HG03175 (cell line): Measurements from ENCODE around the gene TENT4A.
A peak's percentile ranks its signal among the peaks of the same experiment; 100 is the strongest.

ENCODE experiments used
- ATAC-seq: cut with Tn5 transposase; IDR thresholded peaks from one replicate; pipeline ENCODE4 v1.9.1; 2021; ENCODE audit warnings: mild to moderate bottlenecking, moderate library complexity; ENCODE audit not compliant: unreplicated experiment

Gene TENT4A

DNA sequence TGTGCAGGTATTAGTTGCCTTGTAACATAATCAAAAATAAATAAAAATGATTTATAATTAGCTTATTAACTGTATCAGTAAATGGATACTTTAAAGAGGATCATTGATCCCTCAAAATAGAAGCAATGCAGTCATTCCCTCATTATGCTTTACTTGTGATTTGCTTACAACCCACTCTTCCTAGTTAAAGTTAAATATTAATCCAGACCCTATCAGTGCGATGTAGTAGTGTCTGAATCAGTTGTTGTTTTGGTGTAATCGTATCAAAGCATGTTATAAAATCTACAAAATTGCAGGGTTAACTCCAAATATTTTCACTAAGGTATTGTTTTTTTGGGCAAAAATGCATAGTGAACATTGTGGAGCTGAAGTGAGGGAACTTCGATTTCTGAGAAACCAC, 17.6 kb downstream of the TENT4A start:
- ATAC-seq = no peak

DNA sequence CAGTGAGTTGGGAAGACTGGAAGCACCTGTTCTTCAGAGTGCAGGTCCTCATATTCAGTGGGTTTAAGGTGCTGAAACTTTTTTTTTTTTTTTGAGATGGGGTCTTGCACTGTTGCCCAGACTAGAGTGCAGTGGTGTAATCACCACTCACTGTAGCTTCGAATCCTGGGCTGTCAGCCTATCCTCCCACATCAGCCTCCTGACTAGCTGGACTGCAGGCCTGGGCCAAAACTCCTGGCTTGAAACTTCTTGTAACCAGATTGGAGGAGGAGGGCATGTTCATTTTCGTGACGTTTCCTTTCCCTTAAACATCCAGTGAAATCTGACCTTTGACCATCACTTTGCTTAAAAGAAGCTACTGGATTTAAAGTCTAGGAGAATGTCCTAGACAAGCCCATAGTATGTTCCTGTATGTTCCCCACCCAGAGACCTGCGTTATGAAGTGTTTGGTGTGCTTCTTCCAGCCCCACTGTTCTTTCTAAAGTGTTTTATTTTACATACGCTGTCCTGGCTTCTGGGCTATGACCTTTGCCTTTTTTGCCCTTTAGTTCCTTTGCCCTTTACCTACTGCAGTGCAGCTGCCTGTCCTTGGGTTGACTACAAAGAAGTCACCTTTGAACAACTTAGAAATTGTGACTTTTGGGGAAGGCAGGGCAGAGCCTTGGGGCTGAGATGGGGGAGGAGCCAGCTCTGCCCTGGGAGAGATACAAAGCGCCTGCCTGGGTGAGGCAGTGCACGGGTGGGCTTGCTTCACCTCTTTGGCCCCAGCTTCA, 18.4 kb downstream of the TENT4A start:
- ATAC-seq = no peak

DNA sequence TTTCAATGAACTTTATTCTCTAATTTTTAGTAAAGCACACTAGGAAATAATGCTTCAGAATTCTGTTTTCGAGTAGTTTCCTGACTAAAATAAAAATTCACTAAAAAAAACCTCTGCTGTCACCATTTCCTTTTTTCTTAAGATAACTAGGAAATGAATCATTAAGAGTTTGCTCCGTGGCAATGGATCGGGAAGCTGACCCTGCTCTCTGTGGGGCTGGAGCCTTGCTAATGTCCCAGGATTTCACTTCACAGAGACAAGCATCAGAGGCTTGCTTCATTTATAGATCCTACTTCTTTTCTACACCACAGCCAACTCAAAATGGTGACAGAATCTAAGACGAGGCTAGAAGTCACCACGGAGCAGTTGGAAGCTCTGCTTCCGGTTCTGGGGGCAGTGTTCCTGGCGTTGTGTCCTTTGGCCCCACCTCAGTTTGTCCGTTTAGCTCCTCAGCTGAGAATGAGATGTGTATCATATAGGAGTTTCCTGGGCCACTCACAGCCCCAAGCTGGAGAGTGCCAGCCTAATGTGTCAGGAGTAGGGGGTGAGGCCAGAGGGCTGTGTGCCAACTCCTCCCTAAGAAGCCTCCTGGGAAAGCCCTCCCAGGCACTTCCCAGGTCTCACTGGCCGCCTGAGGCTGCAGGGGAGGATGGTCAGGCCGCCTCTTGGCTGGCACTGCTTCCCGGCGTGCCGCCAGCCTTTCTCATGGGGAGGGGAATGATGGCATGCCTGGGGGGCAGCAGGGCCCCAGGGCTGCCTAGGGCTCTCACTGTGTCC, 19.6 kb downstream of the TENT4A start:
- no peak for ATAC-seq

DNA sequence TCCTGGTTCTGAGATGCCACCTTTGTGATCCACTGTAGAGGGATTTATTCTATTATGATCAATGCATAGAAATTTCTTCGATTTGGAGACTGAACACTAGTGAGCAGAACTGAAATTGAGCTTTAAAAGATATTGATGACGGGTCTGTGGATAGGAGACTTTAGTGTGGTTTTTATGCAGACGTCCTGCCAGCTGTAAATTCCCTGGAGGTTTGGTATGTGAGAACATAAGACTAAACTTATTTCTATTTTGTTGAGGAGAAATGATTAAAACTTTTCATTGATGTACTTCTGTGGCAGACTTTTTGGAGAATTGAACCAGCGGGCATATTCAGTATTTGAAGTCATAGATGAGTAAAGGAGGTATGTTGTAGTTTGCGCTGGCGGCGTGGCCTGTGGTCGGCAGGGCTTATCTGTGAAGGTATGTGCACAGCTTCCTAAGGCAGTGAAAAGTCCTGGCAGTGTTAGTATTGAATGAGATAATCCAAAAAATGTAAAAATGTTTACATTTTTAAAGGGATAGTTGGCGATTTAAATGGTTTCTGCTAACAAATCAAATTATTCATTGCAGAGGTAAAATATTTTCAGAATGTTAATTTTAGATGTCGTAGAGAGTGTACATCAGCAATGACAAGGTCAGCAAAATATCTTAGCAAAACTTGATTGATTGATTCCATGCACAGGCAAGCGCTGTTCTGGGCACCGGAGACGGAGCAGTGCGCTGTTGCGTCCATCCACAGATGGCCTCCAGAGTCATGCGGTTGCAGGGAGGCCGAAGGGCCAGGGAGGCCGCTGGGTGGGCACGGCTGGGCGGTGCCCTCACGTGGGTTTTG, 20.4 kb downstream of the TENT4A start:
- no peak for ATAC-seq

DNA sequence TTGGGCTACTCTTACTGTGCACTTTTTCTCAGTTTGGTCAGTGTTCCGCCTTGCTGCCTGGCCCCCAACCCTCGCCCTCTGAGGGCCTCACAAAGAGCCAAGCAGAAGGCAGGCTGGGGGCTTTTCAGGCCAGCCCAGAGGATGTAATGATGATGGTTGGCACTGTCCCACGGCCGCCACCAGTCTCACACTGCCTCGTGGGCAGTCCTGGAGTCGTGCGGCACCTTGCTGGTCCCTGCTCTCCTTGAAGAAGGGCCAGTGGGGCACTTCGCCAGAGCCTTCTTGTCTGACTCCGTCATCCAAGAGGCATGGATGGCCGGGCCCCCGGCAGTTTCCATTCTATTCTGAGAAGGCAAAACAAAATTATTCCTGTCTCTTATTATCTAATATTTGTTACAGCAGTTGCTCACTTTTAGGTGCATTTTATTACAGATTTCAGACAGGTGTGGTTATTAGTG, 21.0 kb downstream of the TENT4A start:
- no peak for ATAC-seq

DNA sequence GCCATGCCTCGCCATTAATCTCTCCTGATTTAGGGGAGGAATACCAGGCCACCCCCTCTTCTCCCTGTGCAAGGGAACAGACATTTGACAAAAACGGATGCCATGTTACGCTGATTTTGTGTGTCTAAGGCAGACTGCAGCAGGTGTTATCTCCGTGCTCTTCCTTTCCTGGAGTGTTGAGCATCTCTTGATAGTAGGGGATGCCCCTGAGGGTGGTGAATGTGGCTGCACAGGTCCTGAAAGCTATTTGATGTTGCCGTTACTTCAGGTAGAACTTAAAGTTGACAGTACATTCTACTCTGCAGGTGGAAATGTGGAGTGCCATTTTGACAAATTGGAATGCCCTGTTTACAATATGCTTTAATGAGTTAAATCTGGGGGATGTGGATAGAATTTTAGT, 21.5 kb downstream of the TENT4A start:
- no peak for ATAC-seq

DNA sequence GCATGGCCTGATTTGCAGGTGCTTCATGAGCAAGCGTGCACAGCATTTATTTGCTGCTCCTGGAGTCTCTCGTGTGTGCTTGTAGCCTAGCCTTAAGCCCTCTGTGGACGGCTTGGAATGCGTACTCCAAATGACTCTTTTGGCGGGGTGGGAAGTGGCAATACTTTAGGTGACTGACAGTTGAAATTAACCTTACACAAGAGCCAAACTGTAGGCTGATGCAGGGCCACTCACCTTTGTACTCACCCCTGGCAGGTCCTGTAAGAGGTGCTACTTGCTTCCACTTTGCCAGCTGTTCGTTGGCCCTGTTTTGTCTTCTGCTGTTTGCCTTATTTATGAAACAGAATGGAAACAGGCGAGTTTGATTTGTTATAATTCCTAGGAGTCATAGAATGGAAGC, 22.9 kb downstream of the TENT4A start:
- no peak for ATAC-seq

DNA sequence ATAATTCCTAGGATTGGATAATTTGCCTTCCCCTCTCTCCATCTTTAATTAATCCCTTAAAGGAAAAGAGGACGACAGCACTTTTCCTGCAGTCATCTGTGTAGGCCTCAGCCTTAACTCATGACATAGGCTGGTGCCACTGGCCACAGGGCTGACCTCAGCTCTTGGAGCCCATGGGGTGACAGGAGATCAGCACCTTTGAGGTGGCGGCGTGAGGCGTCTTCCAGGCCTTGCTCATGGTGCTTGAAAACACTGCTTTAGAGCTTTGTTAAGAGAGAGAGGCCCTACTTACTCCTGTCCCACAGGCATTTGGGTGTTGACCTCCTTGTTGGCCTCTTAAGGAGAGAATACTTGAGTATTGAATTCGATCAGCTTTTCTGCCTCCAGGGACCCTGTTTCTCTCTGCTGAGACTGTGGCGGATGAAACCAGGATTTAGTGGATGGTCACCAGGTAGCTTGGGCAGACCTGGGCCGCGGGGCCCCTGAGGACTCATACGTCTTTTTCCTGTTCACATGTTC, 23.4 kb downstream of the TENT4A start:
- ATAC-seq = peak; percentile 4

DNA sequence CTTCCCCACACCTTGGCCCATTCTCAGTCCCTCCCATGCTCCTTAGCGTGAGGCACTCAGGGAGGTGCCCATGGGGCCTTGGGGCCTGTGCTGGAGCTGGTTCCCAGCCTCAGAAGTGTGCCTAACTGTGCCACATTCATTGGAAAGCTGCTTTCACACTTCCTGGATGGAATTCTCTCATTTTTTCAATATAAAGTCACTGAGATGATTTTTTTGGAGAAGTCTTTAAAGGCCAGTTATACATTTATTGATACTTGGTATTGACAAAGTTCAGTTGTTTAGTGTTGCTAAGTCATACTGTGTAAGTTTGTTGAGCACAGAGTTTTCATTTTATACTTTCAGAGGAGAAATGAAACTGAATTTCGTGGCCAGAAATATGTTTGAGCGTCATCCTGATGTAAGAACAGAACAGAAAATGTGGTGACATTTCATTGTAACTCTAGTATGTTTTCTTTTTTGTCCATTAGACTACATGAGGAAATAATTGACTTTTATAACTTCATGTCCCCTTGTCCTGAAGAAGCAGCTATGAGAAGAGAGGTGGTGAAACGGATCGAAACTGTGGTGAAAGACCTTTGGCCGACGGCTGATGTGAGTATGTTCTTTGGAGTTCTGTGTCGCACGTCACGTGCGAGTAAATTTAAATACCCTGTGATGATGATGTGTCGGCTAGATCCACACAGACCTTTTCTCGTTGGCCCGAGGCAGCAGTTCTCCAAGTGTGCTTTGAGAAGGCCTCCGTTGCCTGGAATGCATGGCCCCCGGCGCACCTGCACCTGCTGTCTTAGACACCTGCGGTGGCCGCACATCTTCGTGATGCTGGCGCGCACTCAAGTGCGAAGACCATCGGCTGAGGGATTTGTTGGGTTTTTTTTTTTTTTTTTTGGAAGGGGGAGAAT, 24.1 kb downstream of the TENT4A start:
- ATAC-seq = peak; percentile 83

DNA sequence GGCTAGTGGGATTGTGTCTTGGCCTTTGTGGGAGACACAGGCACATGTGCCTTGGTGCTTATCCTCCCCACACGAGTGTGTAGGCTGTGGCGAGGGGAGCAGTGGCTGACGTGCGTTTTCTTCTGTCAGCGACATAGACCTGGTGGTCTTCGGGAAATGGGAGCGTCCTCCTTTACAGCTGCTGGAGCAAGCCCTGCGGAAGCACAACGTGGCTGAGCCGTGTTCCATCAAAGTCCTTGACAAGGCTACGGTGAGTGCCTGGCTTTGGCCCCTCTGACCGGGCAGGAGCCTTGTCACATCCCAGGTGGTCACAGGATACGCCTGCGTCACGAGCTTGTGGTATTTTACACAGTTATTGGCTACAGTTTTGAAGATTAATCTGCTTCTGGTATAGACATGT, 26.4 kb downstream of the TENT4A start:
- no peak for ATAC-seq

DNA sequence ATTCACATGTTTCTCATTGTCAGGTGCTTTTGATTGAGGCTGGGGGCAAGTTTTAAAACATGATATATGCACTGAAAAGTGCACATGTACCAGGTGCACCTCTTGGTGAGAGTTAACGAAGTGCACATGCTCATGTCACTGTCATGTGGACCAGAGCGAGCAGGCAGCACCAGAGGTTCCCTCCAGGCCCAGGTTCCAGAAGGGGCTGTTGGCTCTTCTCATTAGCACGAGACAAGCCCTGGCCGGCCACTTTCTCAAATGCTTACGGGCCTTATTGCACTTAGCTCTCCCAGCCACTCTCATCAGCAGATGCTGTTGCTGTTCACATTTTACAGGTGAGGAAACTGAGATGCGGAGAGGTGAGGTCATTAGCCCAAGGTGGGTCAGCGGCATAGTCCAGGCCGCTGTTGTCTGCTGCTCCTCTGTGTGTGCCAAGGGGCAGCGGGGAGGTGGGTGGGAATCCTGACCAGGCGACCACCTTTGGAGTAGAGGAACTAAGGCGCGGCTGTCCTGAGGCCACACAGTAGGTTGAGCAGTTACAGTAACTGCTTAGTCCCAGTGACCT, 27.4 kb downstream of the TENT4A start:
- ATAC-seq = no peak

DNA sequence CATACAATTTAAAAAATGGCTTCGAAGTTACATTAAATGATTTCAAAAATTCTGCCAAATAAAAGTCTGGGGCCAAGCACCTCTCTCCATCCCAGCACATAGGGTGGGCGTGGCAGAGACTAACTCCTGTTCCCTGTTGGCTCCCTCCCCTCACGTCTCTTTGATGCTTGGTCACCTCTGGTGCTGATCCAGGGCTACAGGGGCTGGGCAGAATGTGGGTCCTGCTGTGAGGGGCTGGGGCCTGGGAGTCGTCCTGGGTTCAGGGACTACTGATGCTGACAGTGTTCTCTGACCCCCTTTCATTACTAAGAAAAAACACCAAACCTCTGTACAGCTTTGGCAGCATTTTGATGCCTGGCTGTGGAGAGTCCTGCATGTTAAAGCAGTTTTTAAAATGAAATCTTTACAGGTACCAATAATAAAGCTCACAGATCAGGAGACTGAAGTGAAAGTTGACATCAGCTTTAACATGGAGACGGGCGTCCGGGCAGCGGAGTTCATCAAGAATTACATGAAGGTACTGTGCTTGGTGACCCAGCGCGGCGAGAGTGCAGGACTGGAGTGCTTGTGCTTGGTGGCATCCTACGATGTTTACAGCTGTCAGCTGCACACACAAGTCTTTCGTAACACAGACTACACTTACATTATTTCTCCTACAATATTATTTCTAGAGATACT, 29.0 kb downstream of the TENT4A start:
- ATAC-seq = no peak

DNA sequence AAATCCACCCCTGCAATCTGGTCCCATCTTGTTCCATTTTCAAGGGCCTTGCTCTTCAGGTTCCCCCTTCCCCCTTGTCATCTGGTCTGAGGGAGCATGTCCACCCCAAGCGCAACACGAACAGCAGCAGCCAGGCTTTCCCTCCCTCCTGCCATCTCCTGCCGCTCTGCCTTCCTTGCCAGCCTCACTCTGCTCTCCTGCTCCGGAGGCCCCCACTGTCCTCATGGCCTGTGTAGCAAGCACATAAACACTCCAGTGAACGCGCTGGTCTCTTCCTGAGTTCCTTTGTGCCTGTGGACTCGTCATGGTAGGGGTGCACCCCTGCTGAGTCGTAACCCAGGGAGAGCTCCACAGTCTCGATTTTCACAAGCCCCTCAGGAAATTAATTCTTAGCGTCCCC, 29.9 kb downstream of the TENT4A start:
- ATAC-seq = no peak

DNA sequence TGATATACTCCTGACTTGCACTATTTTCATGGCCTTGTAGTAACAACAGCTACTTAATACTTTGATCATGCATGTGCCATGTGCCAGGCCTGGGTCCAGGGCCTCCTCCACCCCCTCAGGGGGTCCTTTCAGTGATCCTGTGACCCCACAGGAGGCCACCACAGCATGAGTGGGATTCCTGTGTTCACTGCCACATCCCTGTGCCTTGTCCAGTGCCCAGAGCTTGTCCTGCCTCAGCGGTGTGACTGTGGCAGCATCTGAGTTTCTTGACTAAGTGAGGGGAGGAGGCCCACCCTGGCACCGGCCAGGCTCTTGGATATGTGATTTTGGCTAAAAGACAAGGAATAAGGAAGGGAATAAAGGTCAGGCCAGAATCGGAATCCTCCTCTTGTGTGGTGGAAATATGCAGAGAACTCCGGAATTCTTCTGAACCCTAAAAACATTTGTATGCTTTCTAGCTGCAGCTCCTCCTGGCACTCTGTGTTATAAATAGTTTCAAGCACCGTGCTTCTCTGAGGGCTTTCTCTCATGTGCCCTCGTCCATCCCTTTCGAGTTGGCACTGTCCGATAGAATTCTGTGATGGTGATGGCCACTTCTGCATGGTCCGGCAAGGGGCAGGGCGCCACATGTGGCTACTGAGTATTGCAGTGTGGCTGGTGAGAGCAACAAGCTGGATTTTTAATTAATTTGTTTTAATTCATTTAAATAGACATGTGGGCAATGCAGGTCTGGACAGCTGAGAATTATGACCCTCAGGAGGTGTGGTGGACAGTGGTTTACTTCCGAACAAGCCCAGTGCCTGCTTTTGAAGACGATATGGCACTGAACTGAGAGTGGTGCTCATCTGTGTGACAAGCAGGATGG, 31.8 kb downstream of the TENT4A start:
- no peak for ATAC-seq

DNA sequence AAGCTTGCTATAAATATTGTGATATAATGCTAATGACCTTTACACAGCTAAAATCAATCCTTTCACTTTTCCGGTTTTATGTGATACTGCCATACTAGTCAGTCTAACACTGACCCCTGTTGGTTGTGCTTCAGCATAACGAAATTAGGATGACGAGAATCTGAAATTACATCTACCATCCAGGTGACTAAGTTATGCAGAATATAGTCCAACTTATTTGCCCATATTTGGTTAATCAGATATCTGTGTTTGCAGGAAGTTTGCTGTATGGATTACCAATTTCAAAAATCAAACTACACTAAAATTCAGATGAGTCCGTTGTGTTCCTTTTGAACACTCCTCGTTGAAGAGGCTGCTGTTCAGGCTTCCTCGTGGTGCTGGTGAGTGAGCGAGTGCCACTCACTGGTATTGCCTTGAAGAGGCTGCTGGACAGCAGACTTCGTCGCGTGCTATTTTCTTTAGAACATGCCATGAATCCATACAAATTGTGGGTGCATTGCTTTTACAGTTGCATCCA, 32.5 kb downstream of the TENT4A start:
- ATAC-seq = peak; percentile 60

DNA sequence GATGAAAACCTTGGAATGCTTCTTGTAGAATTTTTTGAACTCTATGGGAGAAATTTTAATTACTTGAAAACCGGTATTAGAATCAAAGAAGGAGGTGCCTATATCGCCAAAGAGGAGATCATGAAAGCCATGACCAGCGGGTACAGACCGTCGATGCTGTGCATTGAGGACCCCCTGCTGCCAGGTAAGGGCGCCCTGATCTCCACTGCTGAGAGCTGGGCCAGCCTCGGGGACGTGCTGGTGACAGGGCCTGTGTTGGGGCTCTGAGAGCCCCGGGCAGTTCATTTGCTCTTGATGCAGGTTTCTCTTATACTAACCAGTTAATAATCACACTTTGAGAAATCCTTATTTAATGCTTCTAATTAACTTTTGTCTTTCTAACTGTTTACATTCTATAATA, 33.0 kb downstream of the TENT4A start:
- no peak for ATAC-seq

DNA sequence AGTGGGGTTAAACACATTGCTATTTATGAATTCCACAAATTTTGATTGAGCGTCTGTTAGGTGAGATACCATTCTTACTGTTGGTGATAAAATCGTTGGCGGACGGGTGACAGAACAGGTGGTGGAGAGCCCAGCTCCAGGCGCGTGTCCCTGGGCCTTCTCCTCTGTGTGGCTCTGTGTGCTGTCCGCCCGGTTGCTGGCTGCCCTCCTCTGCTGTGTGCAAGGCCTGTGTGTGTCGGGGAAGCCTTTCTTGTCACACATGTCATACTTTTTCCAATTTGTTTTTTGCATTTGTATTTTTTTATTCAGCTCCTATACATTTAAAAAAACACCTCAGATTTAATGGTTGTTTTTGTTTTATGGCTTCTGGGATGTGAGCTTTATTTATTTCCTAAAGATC, 33.9 kb downstream of the TENT4A start:
- ATAC-seq = no peak

DNA sequence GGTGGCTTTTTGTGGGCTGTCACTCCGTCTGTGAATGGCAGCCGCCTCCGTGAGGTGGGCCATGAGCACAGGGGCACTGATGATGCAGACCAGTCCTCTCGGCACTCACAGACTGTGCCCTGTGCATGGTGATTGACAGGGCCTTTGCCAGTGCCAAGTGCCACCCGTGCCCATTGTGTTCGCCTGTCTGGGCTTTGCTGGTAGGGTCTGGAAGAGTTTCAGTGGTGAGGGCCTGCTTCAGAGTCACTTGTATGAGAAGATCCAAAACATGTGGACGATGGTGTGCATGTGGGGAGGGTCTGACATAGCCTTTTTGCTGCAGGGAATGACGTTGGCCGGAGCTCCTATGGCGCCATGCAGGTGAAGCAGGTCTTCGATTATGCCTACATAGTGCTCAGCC, 34.9 kb downstream of the TENT4A start:
- no peak for ATAC-seq
